Progenitor cell of endocrine pancreas (in vitro differentiated cells): ENCODE results near the gene MAGEF1. TPM values are rescaled to one million over a fixed set of nuclear protein-coding genes. Genes with fewer than 3 reads are reported as not detected.
"Not testable (repeated sequence)": the region's sequence is repeated elsewhere in the genome, so short reads cannot be mapped to it uniquely, and the experiment has no call there.

Source experiments
- DNase-seq: peaks from one replicate; pipeline ENCODE4 v3.0.0; 2021; ENCODE audit warnings: low spot score; ENCODE audit not compliant: unreplicated experiment
- H3K27ac Mint-ChIP-seq: 2 replicates; pipeline ENCODE4 v1.8.0; 2021; ENCODE audit warnings: mild to moderate bottlenecking, moderate library complexity, mixed read lengths
- H3K27me3 Mint-ChIP-seq: 2 replicates; pipeline ENCODE4 v1.8.0; 2021; ENCODE audit warnings: mixed read lengths
- H3K36me3 Mint-ChIP-seq: 2 replicates; pipeline ENCODE4 v1.8.0; 2022; ENCODE audit warnings: mixed read lengths; ENCODE audit not compliant: insufficient read depth
- H3K4me1 Mint-ChIP-seq: 2 replicates; pipeline ENCODE4 v1.8.0; 2021; ENCODE audit warnings: low read depth, mixed read lengths
- H3K4me3 Mint-ChIP-seq: 2 replicates; pipeline ENCODE4 v1.8.0; 2021; ENCODE audit warnings: low read depth, mild to moderate bottlenecking, moderate library complexity, mixed read lengths
- H3K9me3 Mint-ChIP-seq: 2 replicates; pipeline ENCODE4 v1.8.0; 2021; ENCODE audit warnings: low read depth, mixed read lengths
- total RNA-seq: library from RNA; stranded (reverse); gene quantifications from 2 replicates; pipeline ENCODE4 v1.2.1, GENCODE V29; 2021
- TF ChIP-seq, protein P1 (sequence below): fragments of 200-600 bp; sonication (generic); IDR thresholded peaks from one replicate; pipeline ENCODE4 v1.5.0; 2021; ENCODE audit warnings: antibody characterized with exemption, mild to moderate bottlenecking; ENCODE audit not compliant: unreplicated experiment

Gene MAGEF1
- total RNA-seq, 1 donor from 2014 or later: 62.7 TPM

GRCh38 chr3:184731786-184732537 lies 20.1 kb upstream of the MAGEF1 start:
- H3K27ac Mint-ChIP-seq: no peak overlapping the region
- H3K4me1 Mint-ChIP-seq: peaks cover 4% of the 10 kb centered on the region
- H3K9me3 Mint-ChIP-seq: no peaks in the 10 kb centered on the region
- no peak for DNase-seq
- peaks cover 24% of the 10 kb centered on the region for H3K27me3 Mint-ChIP-seq
- no peaks in the 10 kb centered on the region for H3K36me3 Mint-ChIP-seq
- TF ChIP-seq, protein P1, sequence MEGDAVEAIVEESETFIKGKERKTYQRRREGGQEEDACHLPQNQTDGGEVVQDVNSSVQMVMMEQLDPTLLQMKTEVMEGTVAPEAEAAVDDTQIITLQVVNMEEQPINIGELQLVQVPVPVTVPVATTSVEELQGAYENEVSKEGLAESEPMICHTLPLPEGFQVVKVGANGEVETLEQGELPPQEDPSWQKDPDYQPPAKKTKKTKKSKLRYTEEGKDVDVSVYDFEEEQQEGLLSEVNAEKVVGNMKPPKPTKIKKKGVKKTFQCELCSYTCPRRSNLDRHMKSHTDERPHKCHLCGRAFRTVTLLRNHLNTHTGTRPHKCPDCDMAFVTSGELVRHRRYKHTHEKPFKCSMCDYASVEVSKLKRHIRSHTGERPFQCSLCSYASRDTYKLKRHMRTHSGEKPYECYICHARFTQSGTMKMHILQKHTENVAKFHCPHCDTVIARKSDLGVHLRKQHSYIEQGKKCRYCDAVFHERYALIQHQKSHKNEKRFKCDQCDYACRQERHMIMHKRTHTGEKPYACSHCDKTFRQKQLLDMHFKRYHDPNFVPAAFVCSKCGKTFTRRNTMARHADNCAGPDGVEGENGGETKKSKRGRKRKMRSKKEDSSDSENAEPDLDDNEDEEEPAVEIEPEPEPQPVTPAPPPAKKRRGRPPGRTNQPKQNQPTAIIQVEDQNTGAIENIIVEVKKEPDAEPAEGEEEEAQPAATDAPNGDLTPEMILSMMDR: no peak
- no peak overlapping the region for H3K4me3 Mint-ChIP-seq

- H3K27ac Mint-ChIP-seq: no peak overlapping the region
- DNase-seq: no peak
Measured at GRCh38 chr3:184730924-184731323, 19.1 kb upstream of the MAGEF1 start.

GRCh38 chr3:184729154-184729553 lies 17.3 kb upstream of the MAGEF1 start:
- DNase-seq, H3K9me3 Mint-ChIP-seq, H3K4me3 Mint-ChIP-seq: not testable (repeated sequence)

More at GRCh38 chr3:184730924-184731323, 19.1 kb upstream of the MAGEF1 start:
- H3K4me1 Mint-ChIP-seq: peaks cover 4% of the 10 kb centered on the region
- TF ChIP-seq, protein P1: no peak
- H3K36me3 Mint-ChIP-seq: no peaks in the 10 kb centered on the region
- peaks cover 22% of the 10 kb centered on the region for H3K27me3 Mint-ChIP-seq
- H3K9me3 Mint-ChIP-seq: no peaks in the 10 kb centered on the region
- no peak overlapping the region for H3K4me3 Mint-ChIP-seq

GRCh38 chr3:184728010-184728527 lies 16.2 kb upstream of the MAGEF1 start:
- H3K36me3 Mint-ChIP-seq: no peaks in the 10 kb centered on the region
- no peaks in the 10 kb centered on the region for H3K9me3 Mint-ChIP-seq
- no peak overlapping the region for H3K4me3 Mint-ChIP-seq
- peaks cover 4% of the 10 kb centered on the region for H3K4me1 Mint-ChIP-seq
- no peak for DNase-seq
- no peak overlapping the region for H3K27ac Mint-ChIP-seq
- H3K27me3 Mint-ChIP-seq: peaks cover 15% of the 10 kb centered on the region
- TF ChIP-seq, protein P1: no peak

More at GRCh38 chr3:184729154-184729553, 17.3 kb upstream of the MAGEF1 start:
- H3K27ac Mint-ChIP-seq, H3K36me3 Mint-ChIP-seq, H3K4me1 Mint-ChIP-seq: not testable (repeated sequence)
- peaks cover 15% of the 10 kb centered on the region for H3K27me3 Mint-ChIP-seq

GRCh38 chr3:184727357-184728009 lies 15.6 kb upstream of the MAGEF1 start:
- peaks cover 11% of the 10 kb centered on the region for H3K27me3 Mint-ChIP-seq
- no peaks in the 10 kb centered on the region for H3K9me3 Mint-ChIP-seq
- peak overlapping the region; percentile 58 for H3K27ac Mint-ChIP-seq
- no peak overlapping the region for H3K4me3 Mint-ChIP-seq
- peaks cover 4% of the 10 kb centered on the region for H3K4me1 Mint-ChIP-seq
- no peaks in the 10 kb centered on the region for H3K36me3 Mint-ChIP-seq
- TF ChIP-seq, protein P1: peak; percentile 80
- peak; percentile 34 for DNase-seq
